Tibial artery (tissue), 4 donors: ENCODE results near the gene CERKL.

ENCODE experiments used
- DNase-seq, 2 donors: peaks; one replicate each; pipeline ENCODE4 v3.0.0-alpha.2; 2019
- H3K27ac ChIP-seq, 2 donors: fragments of 200-600 bp; sonication (generic) in 1 of 2; 1 replicate in 1 of 2; 2 replicates in 1 of 2; pipeline ENCODE4 v1.5.1; 2018 to 2019; ENCODE audit warnings: mild to moderate bottlenecking in 1 of 2
- H3K27me3 ChIP-seq, 2 donors: fragments of 200-600 bp; sonication (generic) in 1 of 2; one replicate each; pipeline versions ENCODE4 v1.5.1 to v1.6.0; 2016 to 2019
- H3K36me3 ChIP-seq, 3 donors: fragments of 200-600 bp; sonication (generic) in 2 of 3; one replicate each; pipeline ENCODE4 v1.5.1; 2016 to 2019; ENCODE audit warnings: mild to moderate bottlenecking in 2 of 3
- H3K4me1 ChIP-seq, 4 donors: fragments of 200-600 bp; sonication (generic) in 2 of 4; 1 replicate in 3 of 4; 2 replicates in 1 of 4; pipeline ENCODE4 v1.5.1; 2016 to 2019
- H3K4me3 ChIP-seq, 2 donors: fragments of 200-600 bp; sonication (generic) in 1 of 2; 1 replicate in 1 of 2; 2 replicates in 1 of 2; pipeline ENCODE4 v1.5.1; 2018 to 2019; ENCODE audit warnings: mild to moderate bottlenecking in 2 of 2
- H3K9me3 ChIP-seq, 3 donors: fragments of 200-600 bp; sonication (generic) in 1 of 3; one replicate each; pipeline ENCODE4 v1.5.1; 2016 to 2019
- intact Hi-C: fragments of 100-400 bp; cut with DNase I; formaldehyde crosslinking; loops from one replicate; pipeline ENCODE4 v1.15.0; 2023; ENCODE audit warnings: low total_unique reads
- TF ChIP-seq, protein P1 (sequence below), 2 experiments: fragments of 200-600 bp in 1 of 2; fragments of 450-650 bp in 1 of 2; IDR thresholded peaks; one replicate each; pipeline ENCODE4 v1.5.1; 2017 to 2019; ENCODE audit warnings: antibody characterized with exemption in 2 of 2, mild to moderate bottlenecking in 1 of 2, moderate library complexity in 1 of 2

CERKL gene

DNA sequence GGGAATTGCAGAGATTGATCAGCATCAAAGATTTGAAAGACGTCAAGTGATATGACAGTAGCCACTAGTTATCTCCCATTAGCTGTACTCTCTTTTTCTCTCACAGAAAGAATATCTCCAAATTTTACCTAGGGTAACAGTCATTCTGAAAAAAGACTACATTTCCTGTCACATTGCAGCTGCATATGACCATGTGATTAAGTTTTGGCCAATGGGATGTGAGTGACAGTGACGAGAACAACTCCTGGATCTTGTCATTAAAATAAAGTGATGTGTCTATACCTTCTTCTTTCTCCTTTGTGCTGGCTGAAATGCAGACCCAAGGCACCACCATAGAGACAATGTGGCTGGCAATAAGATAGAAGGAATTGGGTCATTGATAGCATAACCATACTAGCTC is 34.0 kb upstream of the CERKL start:
- intact Hi-C loops, result no loop called here
- TF ChIP-seq, protein P1, sequence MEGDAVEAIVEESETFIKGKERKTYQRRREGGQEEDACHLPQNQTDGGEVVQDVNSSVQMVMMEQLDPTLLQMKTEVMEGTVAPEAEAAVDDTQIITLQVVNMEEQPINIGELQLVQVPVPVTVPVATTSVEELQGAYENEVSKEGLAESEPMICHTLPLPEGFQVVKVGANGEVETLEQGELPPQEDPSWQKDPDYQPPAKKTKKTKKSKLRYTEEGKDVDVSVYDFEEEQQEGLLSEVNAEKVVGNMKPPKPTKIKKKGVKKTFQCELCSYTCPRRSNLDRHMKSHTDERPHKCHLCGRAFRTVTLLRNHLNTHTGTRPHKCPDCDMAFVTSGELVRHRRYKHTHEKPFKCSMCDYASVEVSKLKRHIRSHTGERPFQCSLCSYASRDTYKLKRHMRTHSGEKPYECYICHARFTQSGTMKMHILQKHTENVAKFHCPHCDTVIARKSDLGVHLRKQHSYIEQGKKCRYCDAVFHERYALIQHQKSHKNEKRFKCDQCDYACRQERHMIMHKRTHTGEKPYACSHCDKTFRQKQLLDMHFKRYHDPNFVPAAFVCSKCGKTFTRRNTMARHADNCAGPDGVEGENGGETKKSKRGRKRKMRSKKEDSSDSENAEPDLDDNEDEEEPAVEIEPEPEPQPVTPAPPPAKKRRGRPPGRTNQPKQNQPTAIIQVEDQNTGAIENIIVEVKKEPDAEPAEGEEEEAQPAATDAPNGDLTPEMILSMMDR (IDR thresholded peaks at IDR 0.05), result no peak
- no peak for DNase-seq
- no peaks in the 10 kb centered on the region for H3K36me3 ChIP-seq
- no peaks in the 10 kb centered on the region for H3K9me3 ChIP-seq
- H3K4me1 ChIP-seq, result no peaks in the 10 kb centered on the region
- H3K4me3 ChIP-seq, result no peak overlapping the region
- peaks cover 0 to 24% of the 10 kb centered on the region in 2 donors for H3K27me3 ChIP-seq
- H3K27ac ChIP-seq, result no peak overlapping the region

DNA sequence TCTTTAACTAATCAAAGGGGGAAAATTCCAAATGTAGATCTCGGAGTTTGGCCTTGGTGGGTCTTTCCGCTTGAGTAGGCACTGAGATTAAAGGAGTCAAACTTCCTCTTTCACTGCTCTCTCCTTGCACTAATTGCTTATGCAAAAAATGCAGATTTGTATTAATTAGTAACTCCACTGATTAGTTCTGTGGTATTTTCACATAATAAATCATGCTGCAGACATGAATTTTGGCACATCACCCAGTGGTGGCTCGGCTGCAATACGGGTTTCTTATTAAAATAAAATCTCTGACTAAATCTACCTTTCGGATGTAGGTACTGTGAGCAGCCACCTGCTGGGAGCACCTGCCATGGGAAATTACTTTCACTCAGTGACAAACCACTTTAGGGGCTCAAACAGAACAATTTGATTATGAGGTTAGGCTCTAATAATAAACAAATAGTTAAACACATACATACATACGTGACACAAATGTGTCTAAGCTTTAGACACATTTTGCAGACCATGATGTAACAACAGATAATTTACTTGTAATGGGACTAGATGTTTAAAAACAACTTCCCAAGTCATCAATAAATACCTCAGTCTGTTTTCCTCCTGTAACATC is 29.8 kb upstream of the CERKL start:
- no peaks in the 10 kb centered on the region for H3K36me3 ChIP-seq
- no peaks in the 10 kb centered on the region for H3K9me3 ChIP-seq
- no peak overlapping the region for H3K27ac ChIP-seq
- intact Hi-C loops, result no loop called here
- H3K4me3 ChIP-seq, result no peak overlapping the region
- TF ChIP-seq, protein P1 (IDR thresholded peaks at IDR 0.05), result no peak
- peaks cover 0 to 26% (median 19%) of the 10 kb centered on the region in 4 donors for H3K4me1 ChIP-seq
- peaks cover 0 to 64% of the 10 kb centered on the region in 2 donors for H3K27me3 ChIP-seq
- DNase-seq, result no peak

DNA sequence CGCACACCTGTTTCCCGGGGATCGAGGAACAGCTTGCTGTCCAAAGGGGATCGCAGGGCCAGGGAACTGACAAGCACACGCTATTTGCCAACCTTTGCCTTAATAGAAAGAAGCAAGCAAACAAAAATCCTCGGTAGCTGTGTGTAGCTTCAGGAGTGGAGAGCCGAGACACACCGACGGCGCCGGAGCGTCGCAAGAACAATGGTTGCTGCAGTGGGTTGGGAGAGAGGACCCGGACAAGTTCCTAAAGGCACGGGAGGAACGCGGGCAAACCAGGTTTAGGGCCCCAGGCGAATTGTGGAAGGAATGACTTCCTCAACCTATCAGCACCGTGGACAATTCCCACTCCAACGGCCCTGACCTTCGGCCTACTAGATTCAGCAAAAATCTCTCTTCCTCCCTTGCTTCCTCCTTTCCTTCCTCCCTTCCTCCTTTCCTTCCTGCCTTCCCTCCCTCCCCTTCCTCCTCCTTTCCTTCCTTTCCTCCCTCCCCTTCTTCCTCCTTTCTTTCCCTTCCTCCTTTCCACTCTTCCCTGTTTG is 28.3 kb upstream of the CERKL start:
- intact Hi-C loops, result no loop called here

DNA sequence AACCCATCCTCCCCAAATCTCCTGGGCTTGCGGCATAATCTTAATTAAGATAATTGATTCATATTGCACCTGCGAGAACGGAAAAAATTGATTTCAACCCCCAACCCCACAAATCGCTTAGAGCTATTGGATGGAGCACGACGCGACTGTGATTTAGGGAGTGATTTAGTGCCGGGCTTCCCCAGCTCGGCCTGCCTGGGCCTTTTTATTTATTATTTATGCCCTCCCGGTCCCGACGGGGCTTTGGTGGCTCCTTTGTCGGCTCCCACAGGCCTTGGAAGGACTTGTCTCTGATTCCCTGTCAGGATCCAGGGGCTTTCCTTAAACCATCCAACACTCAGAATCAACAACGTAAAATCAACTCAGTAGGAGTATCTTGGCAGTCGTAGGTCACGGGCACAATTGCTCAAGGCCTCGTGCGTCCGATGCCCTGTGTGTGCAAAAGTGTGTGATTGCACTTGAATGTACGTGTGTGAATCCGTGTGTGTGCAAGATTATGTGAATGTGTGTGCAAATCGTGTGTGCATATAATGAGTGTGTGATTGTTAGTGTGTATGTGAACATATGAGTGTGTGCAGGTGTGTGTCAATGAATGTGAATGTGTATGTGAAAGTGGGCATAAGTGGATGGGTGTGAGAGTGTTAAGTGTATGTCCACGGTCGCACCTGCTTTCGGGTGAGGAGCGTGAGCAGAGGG is 27.7 kb upstream of the CERKL start:
- Histone ChIP-seq H3K36me3 (no peaks in the 10 kb centered on the region), H3K27ac (no peak overlapping the region), H3K9me3 (no peaks in the 10 kb centered on the region), H3K4me3 (peak overlapping the region in 1 of 2 donors; percentile 25), H3K4me1 (peaks cover 0 to 40% (median 31%) of the 10 kb centered on the region in 4 donors), H3K27me3 (peaks cover 0 to 82% of the 10 kb centered on the region in 2 donors)
- no peak for DNase-seq
- intact Hi-C loops, result no loop called here
- TF ChIP-seq, protein P1 (IDR thresholded peaks at IDR 0.05), result no peak

More for the DNA sequence above, 28.3 kb upstream of the CERKL start:
- H3K4me1 ChIP-seq, result peaks cover 0 to 40% (median 30%) of the 10 kb centered on the region in 4 donors
- H3K9me3 ChIP-seq, result no peaks in the 10 kb centered on the region
- no peak for DNase-seq
- peaks cover 0 to 76% of the 10 kb centered on the region in 2 donors for H3K27me3 ChIP-seq
- H3K27ac ChIP-seq, result no peak overlapping the region
- TF ChIP-seq, protein P1 (IDR thresholded peaks at IDR 0.05), result no peak
- H3K4me3 ChIP-seq, result no peak overlapping the region
- no peaks in the 10 kb centered on the region for H3K36me3 ChIP-seq

DNA sequence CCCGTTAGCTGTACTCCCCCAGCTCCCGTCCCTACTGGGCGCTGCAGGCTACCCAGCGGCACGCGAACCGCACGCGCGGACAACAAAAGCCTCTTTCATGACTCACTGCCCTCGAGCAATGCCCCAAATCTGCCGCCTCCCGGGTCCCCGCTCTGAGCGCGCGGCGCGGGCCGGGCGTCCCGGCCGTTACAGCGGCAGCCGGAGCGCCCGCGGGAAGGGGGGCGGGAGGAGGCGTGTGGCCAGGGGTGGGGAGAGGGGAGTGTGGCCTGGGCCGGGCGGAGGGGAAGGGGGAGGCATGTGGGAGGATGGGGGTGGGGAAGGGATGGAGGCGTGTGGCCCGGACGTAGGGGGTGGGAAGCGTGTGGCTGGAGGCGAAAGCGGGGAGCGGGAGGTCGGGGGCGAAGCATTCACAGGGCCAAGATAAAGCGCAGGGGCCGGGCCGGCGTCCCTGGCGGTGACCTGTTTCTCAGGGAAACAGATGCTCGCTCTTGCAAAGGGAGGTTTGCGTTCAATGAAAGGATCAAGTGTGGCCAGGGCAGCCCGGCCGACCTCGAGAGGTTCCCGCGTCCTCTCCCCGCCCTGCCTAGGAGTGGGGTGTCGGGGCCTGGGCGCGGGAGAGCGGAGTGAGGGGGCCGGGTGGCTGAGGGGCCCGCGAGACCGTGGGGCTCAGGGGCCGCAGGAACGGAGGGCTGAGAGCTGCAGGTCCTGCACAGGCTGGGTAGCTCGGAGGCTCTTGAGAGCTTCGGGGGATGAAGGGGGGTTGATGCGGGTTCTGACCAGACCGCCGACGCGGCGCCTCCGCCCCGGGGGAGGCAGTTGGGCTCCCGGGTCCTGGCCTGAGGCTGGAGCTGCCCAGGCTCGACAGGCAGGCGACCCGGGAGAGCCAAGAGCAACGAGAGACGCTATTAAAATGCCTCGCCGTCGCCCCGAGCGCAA is 26.9 kb upstream of the CERKL start:
- TF ChIP-seq, protein P1 (IDR thresholded peaks at IDR 0.05), result no peak
- H3K4me3 ChIP-seq, result peak overlapping the region in 1 of 2 donors; percentile 25
- intact Hi-C loops, result no loop called here
- no peak for DNase-seq
- H3K27ac ChIP-seq, result no peak overlapping the region
- no peaks in the 10 kb centered on the region for H3K36me3 ChIP-seq
- H3K9me3 ChIP-seq, result no peaks in the 10 kb centered on the region
- H3K27me3 ChIP-seq, result peaks cover 0 to 86% of the 10 kb centered on the region in 2 donors
- peaks cover 0 to 40% (median 31%) of the 10 kb centered on the region in 4 donors for H3K4me1 ChIP-seq
